Mucosa of gallbladder (tissue), 1 donor: ENCODE data around the gene SORBS2. TPM values are rescaled to one million over a fixed set of nuclear protein-coding genes. Genes with fewer than 3 reads are reported as not detected.

ENCODE experiments used
- DNase-seq: peaks from one replicate; pipeline ENCODE4 v3.0.0-alpha.2; 2020; ENCODE audit warnings: low spot score
- total RNA-seq: library from RNA; stranded (reverse); gene quantifications from one replicate; pipeline ENCODE4 v1.2.1, GENCODE V29; 2021
- donor health status: DM: no; HTN: no; CAD: no.

The SORBS2 gene
- total RNA-seq, 1 donor from 2014 or later: 184 TPM

DNA sequence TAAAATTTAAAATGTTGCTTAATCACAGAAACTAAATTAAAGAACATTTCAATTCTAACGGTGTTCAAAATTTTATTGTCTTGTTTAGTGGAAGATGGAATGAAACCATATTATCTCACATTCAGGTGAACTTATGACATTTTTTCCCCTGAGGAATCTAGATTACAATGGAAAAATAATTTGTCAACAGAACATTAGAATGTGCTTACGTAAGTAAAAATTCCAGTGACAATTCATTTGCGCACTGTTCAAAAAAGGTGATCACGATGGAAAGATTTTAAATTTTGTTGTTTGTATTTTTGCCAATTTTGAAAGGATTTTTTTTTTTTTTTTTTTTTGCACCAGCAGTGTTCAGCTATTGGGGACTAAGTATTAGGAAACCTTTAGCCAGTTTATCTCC lies 23.3 kb upstream of the SORBS2 start:
- DNase-seq: no peak

DNA sequence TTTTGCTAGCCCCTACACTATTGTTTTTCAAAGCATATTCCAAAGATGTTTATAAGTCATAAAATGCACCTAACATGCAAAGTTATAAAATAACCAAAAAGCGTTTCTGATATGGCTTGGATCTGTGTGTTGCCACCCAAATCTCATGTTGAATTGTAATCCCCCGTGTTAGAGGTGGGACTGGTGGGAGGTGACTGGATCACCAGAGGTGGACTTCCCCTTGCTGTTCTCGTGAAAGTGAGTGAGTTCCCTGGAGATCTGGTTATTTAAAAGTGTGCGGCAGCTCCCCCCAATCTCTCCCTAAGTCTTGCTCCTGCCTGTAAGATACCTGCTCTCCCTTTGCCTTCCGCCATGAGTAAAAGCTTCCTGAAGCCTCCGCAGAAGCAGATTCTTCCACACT lies 22.8 kb upstream of the SORBS2 start:
- DNase-seq: no peak

DNA sequence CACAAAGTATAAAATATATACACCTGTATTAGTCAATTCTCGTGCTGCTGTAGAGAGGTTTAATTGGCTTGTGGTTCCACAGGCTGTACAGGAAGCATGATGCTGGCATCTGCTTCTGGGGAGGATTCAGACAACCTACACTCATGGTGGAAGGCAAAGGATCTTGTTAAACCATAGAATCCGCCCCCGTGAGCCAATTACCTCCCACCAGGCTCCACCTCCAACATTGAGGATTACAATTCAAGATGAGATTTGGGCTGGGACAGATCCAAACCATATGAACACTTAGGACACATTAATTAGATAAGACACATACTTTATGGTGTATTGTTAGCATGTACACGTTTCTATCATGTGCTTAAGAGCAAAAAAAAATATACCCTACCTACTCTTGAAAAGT lies 22.1 kb upstream of the SORBS2 start:
- DNase-seq: no peak

DNA sequence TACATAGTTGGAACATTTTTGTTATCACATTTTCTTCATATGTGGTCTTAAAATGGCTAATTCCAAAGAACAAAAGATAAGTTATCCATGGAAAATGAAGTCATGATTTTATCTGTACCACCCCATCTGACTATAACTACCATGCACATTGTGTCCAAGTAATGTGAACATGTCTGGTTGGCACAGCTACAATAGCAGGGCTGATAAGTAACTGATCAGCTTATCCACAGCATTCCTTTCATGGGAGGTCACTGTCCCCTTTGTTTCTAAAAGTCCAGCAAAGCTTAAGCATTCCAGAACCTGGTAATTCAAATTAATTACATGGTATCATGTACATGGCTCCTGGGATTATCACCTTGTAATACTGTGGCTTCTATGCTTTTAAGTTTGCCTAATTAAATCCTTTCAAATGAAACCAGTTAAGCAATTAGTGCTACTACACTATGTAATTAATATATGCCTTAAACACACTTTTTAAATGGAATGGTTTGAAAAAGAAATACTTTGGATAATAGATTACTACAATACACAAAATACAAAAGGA lies 21.1 kb upstream of the SORBS2 start:
- DNase-seq: peak; percentile 76

DNA sequence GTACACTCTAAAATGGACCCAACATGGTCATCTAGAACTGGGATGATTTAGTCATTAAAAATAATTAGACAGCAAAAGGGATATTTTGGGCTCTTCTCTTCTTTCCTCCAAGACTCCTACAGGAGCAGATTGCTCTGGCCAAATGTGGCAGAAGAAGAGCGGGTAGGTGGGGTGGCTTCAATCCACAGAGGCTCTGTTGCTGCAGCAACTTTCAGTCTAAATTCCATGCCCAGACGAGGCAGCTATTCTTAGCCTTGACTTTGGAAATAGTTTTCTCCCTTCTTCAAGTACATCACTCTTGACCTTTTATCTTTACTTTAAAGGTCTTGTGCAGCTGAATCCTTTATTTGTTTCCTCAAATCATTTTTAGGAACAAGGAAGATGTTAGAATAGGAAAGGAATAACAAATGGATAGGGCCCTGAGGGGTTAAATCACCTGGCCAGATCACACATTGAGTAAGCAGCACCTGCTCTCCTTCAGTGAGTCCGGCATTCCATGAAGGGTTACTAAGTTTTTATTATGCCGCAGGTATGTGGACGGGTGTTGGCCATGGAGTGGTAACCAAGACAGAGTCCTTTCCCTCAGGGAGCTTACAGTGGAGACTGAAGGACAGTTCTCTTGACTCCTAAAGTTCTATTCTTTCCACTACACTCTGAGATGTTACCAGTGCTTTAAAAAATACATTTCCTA lies 19.3 kb upstream of the SORBS2 start:
- DNase-seq: no peak

DNA sequence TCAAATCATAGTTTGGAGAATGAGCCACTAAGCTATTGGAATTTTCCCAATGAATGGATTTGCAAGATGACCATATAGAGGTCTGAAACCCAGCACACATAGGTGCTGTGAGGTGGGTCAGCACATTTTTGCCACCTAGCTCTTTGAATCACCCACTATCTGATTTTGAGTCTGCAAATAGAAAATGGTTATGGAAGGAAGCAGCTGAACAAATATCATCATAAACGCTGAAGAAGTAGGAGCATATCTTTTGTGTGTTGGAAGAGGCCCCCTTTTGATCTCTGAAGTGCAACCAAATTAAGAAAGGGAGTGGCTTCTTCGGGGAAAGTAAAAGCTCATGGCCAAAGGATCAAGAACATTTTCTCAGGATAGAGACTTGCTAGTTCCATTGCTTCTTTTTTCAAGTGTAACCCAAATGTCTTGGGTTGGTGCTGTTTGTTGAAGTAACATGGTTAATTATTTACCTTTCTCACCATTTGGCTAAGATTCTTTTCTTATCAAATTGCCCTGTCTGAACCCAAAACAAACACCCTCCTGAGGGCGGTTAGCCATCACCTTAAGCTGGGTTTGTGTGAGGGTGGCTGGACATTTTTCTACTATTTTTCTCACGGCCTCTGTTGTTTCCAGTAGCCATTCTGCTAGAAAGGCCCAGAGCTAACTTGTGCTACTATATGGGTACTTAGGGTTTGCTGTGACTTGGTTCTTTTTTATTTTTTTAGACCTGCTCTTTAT lies 18.4 kb upstream of the SORBS2 start:
- no peak for DNase-seq

DNA sequence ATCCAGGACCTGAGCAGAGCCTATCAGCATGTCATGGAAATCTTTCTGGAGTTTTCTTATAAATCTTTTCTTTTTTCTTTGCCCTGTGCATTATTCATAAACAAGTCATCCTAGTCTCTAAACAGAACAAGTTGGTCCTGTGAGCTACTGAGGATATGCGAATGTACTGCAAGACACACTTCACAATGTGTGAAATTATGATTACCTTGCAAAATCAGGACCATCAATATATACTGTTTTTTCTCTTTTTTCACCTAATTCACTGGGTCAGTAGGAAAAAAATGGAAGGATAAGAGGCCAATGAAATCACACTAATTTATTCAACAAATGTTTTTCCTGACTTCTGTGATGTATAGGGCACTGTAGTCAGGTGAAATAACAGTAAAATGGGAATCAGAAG lies 14.4 kb upstream of the SORBS2 start:
- no peak for DNase-seq

DNA sequence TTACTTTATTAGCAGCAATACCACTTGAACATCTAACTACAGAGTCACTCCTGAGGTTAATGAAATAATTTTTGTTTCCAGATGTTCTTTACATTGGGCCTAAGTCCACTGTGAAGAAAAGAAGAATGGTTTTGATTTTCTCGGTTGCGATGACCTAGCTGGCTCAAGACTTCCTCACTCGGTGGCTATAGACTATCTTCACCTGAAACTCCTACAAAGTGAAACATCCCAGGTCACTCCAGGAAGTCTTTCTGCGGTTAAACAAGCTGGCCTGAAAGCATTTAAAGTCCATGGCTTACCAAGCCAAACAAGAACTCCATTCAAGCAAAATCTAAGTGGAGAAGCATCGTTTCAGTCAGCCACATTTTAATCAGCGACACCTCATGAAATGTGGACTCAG lies 13.7 kb upstream of the SORBS2 start:
- no peak for DNase-seq

DNA sequence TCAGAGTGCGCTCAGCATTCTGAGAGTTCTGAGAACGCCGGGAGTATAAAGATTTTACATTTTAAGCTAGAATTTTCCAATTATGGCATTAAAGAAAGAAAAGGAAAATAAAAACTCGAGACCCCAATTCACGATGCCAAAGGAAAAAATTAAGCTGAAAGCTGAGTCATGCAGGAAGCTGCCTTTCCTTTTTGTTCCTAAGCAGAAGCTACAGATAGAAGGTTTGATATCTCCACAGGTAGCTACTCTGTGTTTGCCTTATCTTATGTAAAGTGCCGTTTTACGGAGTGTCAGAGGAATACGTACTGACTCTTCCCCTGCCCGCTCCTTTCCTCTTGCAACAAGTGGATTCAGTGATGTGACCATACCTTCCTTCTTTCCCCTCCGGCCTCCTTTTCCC lies 10.8 kb upstream of the SORBS2 start:
- no peak for DNase-seq

DNA sequence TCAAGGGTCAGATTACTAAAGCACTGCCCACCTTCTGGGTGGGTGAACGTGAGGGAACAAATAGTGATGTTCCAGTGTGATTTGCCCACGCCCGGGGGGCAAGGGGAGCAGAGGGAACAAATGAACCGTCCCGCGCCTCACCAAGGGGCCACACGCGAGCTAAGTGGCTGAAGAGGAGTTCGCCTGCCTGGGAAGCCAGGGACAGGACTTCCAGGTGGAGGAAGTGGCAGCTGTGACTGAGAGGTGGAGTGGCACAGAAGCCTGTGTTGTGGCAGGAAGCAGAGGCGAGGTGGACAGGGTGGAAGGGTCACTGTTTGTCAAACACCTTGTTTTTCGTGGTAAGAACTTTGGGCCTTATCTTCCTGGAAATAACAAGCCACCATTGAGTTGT lies 9.0 kb upstream of the SORBS2 start:
- DNase-seq: no peak

DNA sequence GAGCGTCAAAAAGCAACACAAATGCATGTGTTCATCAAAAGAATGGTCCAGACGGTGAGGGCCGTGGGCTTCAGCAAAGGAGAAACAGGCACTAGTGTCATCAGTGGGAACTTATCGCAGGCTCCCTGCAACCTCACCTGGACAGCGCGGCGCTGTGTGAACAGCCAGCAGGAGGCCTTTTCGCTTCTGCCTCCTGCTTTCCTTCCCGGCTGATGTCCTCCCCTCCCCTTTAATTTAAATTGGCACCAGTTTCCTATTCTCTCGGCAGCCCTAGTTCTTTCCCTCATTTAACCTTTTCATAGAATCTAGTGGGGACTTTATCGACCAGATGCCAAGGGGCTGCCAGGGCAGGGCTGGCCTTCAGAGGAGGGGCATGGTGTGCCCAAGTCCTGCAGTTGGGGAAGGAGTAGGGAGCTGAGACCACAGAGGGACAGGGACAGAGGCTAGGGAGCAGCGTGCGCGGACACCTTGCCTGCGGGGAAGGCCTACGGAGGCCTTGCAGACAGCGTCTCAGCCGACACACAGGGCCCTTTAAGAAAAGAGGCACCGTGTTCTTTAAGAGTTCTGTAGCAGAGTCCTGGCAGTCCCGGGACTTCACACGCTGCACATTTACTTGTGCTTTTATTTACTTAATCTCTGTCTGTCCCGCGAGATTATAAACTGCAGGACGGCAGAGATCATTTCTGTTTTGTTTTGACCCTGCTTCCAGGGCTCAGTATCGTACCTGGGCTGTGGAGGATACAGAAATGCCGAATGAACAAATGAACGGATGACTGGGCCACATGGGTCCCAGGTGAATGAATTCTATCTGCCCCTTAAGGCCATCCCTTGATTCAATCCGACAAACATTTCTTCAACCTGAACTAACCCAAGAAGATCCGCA lies 8.4 kb upstream of the SORBS2 start:
- peak; percentile 51 for DNase-seq

DNA sequence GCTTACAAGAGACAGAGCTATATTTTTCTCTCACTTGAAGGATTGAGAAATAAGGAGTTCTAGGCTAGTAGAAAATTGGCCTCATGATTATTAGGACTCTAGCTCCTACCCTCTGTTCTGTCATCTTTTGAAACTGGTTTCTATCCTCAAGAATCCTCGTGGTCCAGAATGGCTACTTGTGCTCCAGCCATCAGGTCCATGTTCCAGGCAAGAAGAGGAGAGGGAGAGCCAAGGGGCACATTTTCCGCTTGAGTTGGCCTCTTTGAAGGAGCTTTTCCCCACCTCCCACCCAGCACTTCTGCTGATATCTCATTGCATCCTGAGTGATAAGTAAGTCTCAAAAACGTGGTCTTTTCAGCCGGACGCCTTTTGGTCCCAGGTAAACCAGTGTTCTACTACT lies 7.2 kb upstream of the SORBS2 start:
- no peak for DNase-seq

DNA sequence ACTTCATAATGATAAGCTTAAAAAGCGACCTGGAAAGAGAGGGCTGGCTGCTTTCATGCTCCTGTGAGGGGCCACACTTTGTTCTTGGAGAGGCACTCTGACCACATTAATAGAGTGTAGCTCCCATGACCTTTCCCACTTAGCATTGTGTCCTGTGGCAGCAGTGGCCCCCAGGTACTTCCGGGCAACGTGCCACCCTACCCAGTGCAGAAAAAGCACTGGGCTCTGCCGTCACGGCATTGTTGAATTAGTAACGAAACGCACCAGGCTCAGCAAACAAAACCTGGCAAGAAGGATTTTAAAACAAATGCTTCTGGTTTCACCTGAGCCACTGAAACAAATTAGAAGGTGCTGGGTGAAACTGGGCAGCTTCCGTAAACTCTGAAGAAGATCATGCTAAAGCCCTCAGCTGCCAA lies 5.4 kb upstream of the SORBS2 start:
- DNase-seq: peak; percentile 76

DNA sequence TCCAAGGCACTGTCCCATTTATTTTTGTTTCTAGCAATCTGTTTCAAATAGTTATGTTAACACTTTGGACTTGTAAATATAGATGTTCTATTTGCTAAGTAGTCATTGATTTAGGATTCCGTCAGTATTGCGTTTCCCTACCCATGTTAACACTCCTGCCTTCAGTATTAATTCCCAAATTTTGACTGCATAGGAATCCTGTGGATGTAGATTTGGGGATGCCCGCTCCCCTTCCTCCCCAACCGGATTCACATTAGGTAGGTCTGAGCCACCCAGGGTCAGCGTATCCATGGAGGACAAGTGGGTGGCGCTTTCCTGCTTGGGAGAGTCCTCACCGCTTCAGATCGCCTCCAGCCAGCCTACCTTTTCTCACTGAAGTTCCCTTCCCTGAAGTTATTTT lies 1.1 kb upstream of the SORBS2 start:
- DNase-seq: no peak

DNA sequence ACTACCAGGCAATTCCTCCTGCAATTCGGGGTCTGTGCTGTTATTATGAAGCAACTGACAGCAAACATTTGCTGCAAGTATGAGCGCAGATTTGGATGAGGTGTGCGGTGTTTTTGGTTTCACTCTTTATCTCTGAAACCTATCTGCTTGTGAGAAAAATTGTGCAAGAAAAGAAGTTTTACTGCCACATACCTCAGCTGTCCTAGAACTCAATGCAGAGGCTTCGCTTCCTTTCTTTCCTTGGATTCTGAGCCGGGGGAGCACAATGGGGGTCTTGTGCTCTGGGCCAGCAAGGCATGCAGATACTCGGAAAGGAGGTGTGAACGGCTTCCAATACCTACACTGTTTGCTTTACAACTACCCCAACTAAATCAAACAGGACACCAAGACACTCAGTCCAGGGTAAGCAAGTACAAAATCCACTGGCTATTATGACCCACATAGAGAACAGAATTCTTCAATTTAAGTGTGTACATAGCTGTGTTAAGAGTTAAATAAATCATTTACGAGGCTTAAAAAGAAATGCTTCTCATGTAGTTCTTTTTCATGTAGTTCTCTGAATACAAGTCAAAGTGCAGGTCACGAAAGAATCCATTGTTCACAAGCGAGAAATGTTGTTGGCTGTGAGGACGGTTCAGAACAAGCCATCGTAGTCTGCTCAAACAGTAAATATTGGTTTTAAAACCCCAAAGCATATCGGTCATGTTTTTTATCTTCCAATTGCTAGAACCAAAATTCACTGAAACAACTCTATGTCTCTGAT lies 1.1 kb downstream of the SORBS2 start:
- no peak for DNase-seq

DNA sequence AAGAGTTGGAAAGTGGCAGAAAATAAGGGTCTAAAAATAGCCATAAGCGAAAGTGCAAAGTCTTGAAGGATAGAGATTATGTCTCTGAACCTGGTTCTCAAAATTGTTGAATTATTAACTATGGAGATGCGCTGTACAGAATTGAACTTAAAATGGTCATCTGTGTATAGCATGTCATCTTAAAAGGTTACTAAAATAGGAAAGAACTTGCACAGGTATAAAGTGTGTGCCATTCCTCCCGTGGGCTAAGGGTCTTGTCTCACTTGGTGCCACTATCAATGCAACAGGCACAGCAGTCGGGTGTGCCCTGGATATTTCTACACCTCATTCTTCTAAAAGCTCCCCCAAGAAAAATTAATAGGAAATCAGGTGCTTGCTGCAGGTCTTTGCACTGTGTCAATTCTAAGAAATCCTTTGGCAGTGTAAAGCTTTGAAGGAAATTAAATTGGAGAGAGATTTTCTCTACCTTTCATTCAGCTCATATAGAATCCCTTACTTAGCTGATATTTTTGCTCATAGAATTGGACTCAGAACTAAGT lies 2.4 kb downstream of the SORBS2 start:
- DNase-seq: no peak

DNA sequence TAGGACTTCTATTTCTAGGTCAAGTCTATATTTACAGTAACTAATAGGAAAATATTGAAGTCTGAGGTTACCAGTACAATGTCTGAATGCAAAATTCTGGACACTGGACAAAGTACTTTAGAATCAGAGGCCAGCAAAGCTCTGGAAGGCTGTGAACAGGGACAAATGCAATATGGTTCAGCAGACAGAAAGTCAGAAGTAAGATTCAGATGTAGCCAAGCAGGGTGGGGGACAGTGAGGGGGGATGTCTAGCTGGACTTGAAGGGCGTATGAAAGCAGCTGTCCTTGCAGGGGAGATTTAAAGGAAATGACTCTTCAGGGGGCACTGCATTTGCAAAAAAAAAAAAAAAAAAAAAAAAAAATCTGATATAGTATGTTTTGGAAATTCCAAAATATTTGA lies 2.9 kb downstream of the SORBS2 start:
- no peak for DNase-seq

DNA sequence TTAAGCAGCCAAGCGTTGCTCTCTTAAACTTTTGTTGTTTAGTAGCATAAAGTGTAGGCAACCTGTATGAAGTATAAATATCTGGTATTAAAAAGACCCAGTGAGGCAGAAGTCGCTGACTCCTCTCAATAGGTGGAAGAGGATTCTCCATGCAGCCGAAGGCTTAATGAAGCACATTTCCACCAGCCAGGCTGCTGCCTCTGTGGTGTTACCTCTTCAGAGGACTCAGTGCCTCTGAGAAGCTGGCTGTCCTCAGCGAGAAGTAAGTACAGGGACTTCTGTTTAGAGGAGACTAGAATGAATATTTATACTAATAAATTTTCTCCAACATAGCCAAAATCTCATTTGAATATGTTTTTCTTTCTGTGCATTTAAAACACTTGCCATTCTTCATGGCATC lies 6.0 kb downstream of the SORBS2 start:
- DNase-seq: no peak

DNA sequence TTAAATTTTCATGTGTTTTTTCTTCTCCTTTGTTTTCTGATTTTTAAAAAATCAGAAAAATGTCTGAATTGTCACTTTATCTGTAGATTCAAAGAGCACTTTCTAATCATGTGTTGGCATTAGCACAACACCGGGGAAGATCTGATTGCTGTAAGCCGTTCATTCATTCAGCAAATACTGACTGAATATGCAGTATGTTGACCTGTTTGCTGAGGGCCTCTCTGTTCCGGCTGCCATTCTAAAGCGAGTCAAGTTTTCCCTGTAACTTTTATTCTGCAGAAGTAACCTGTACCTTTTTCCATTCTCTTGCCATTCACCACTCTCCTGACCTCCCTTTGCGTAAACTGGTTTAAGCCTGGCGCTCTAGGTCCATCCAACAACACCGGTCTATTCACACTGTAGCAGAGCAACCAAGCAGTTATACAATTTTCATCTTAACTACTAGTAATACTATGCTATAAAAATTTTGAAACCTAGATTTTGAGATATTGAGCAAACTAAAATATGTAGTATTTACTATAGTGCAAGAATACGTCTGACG lies 6.7 kb downstream of the SORBS2 start:
- no peak for DNase-seq

DNA sequence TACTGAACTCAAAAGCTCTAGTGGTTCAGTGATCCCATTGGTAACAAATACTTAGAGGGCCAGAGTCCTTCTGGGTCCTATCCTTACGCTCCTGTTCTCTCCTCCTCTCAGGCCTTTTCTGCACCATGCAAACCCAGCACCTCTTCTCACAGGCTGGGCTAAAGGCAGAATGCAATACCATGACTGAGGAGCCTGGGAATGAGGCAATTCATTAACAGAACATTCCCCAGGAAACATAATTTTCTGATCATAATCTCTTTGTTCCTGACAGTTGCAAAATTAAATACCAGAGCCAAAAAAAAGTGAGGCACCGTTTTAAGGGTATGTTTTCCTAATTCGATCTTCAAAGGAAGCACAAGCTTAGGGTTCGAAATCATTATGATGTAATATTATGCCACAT lies 9.0 kb downstream of the SORBS2 start:
- no peak for DNase-seq

DNA sequence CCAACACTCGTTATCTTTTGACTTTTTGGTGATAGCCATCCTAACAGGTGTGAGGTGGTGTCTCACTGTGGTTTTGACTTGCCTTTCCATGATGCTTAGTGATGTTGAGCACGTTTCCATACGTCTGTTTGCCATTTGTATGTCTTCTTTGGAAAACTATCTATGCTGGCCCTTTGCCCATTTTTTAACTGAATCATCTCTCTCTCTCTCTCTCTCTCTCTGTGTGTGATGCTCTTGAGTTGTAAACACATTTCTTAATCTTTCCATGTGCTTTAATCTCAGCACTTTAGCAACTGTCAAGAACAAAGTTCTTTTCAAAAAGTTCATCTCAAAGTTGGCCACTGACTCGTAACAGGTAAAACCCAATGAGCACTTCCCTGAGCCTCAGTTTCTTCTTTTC lies 10.5 kb downstream of the SORBS2 start:
- DNase-seq: no peak
